ENCODE data around the gene OGDH. TPM values are rescaled to one million over a fixed set of nuclear protein-coding genes. Genes with fewer than 3 reads are reported as not detected.

Gene OGDH
- total RNA-seq, 4 donors from 2014 or later, result 74.0 to 160 (median 143) TPM

- intact Hi-C loops (cut with DNase I; ENCODE audit: low total_unique reads), result no loop called here
- peaks cover 0 to 29% (median 7%) of the 10 kb centered on the region in 4 donors for H3K36me3 ChIP-seq
- WGBS, 2 donors (ENCODE audit: low coverage in 1 of 2), result 82% methylated on average over 1 of the region's 1 CpG; no CpG with 5 or more reads in 1 of the 2 donors
These were observed 48.9 kb downstream of the OGDH start for GRCh38 chr7:44655341-44655740.

DNA sequence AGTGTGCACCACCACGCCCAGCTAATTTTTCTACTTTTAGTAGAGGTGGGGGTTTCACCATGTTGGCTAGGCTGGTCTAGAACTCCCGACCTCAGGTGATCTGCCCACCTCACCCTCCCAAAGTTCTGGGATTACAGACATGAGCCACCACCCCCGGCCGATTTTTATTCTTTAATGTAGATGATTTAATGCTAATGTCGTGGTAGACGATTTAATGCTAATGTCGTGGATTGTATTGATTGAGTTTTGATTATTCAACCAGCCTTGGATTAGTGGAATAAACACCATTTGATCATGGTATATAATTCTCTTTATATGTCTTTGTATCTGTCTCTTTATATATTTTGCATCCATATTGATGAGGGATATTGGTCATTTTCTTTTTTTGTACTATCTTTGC is 52.6 kb downstream of the OGDH start:
- WGBS, 2 donors (ENCODE audit: low coverage in 1 of 2), result 97% methylated on average over 3 to 7 of the region's 7 CpGs
- Histone ChIP-seq H3K9me3 (peaks cover 8 to 11% of the 10 kb centered on the region in 2 donors), H3K27ac (no peak overlapping the region), H3K4me1 (no peaks in the 10 kb centered on the region), H3K36me3 (peaks cover 0 to 40% (median 15%) of the 10 kb centered on the region in 4 donors), H3K4me3 (no peak overlapping the region), H3K27me3 (no peaks in the 10 kb centered on the region)
- TF ChIP-seq EP300 (IDR thresholded peaks at IDR 0.05; ENCODE audit: low read depth), result no peak
- DNase-seq, result no peak
- intact Hi-C loops (cut with DNase I; ENCODE audit: low total_unique reads) (no loop called here), in situ Hi-C loops (cut with MboI; ENCODE audit: low pct_ligation_motif_present in 1 of 4, low pct_unique_long_range_greater_than_20kb in 1 of 4, low sequenced_read_pairs in 3 of 4) (no loop called here)

More at GRCh38 chr7:44655341-44655740, 48.9 kb downstream of the OGDH start:
- no peak overlapping the region for H3K27ac ChIP-seq
- H3K9me3 ChIP-seq, result no peaks in the 10 kb centered on the region
- no peaks in the 10 kb centered on the region for H3K27me3 ChIP-seq
- no peak for TF ChIP-seq CTCF (IDR thresholded peaks at IDR 0.05)
- TF ChIP-seq POLR2AphosphoS5 (IDR thresholded peaks at IDR 0.05), result no peak
- TF ChIP-seq EP300 (IDR thresholded peaks at IDR 0.05; ENCODE audit: low read depth), result no peak
- no peak for TF ChIP-seq POLR2A (IDR thresholded peaks at IDR 0.05)
- no peak overlapping the region for H3K4me3 ChIP-seq
- in situ Hi-C loops (cut with MboI; ENCODE audit: low pct_ligation_motif_present in 1 of 4, low pct_unique_long_range_greater_than_20kb in 1 of 4, low sequenced_read_pairs in 3 of 4), result no loop called here
- H3K4me1 ChIP-seq, result no peaks in the 10 kb centered on the region
- no peak for DNase-seq

GRCh38 chr7:44661233-44661632 is 54.8 kb downstream of the OGDH start:
- DNase-seq, result no peak
- intact Hi-C loops (cut with DNase I; ENCODE audit: low total_unique reads) (no loop called here), in situ Hi-C loops (cut with MboI; ENCODE audit: low pct_ligation_motif_present in 1 of 4, low pct_unique_long_range_greater_than_20kb in 1 of 4, low sequenced_read_pairs in 3 of 4) (no loop called here)
- H3K27ac ChIP-seq, result no peak overlapping the region
- H3K36me3 ChIP-seq, result peaks cover 0 to 31% (median 11%) of the 10 kb centered on the region in 4 donors
- no peaks in the 10 kb centered on the region for H3K27me3 ChIP-seq
- H3K4me3 ChIP-seq, result no peak overlapping the region
- H3K4me1 ChIP-seq, result no peaks in the 10 kb centered on the region
- H3K9me3 ChIP-seq, result peaks cover 8 to 11% of the 10 kb centered on the region in 2 donors
- no peak for TF ChIP-seq CTCF (IDR thresholded peaks at IDR 0.05)
- TF ChIP-seq EP300 (IDR thresholded peaks at IDR 0.05; ENCODE audit: low read depth), result no peak
- TF ChIP-seq POLR2A (IDR thresholded peaks at IDR 0.05), result no peak
- TF ChIP-seq POLR2AphosphoS5 (IDR thresholded peaks at IDR 0.05), result no peak
- WGBS, 2 donors (ENCODE audit: low coverage in 1 of 2), result 68 to 80% methylated on average over 1 to 2 of the region's 2 CpGs

DNA sequence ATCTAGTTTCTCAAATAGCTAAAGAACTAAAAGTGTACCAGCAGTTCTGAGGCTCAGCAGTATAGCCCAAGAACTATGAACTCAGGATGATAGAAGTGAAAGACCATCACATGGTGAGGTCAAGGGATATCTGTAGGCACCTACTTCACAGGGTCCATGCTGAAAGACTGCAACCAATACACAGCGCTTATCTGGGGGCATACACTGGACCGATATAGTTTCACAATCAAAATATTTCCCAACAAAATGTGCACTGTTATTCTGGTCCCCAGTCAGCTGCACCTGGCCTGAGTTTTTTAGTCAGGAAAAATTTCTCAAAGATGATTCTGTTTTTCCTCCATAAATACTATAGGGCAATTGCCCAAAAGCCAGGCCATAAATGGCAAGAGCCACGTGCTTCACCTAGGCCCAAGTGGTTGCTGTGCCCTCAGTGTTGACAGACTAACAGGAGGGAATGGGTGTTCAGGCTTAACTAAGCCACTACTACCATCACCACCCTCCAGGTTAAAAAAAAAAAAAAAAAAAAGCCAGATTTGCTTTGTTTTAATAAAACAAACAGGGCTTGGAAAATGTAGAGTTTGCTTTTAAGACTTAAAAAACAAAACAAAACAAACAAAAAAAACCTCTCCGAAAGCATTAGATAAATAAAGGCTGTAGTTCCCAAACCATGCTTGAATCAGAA is 58.5 kb downstream of the OGDH start:
- DNase-seq, result no peak
- WGBS, 2 donors (ENCODE audit: low coverage in 1 of 2), result 84% methylated on average over 3 to 4 of the region's 4 CpGs
- no peaks in the 10 kb centered on the region for H3K4me1 ChIP-seq
- no peak overlapping the region for H3K4me3 ChIP-seq
- H3K9me3 ChIP-seq, result peaks cover 8 to 11% of the 10 kb centered on the region in 2 donors
- H3K27ac ChIP-seq, result no peak overlapping the region
- in situ Hi-C loops (cut with MboI; ENCODE audit: low pct_ligation_motif_present in 1 of 4, low pct_unique_long_range_greater_than_20kb in 1 of 4, low sequenced_read_pairs in 3 of 4), result no loop called here
- no peak for TF ChIP-seq POLR2A (IDR thresholded peaks at IDR 0.05)
- no peak for TF ChIP-seq CTCF (IDR thresholded peaks at IDR 0.05)
- TF ChIP-seq EP300 (IDR thresholded peaks at IDR 0.05; ENCODE audit: low read depth), result no peak
- TF ChIP-seq POLR2AphosphoS5 (IDR thresholded peaks at IDR 0.05), result no peak
- H3K27me3 ChIP-seq, result no peaks in the 10 kb centered on the region
- intact Hi-C loops (cut with DNase I; ENCODE audit: low total_unique reads), result no loop called here
- peaks cover 0 to 35% (median 17%) of the 10 kb centered on the region in 4 donors for H3K36me3 ChIP-seq

Data from transverse colon (tissue), 4 donors.